Caco-2 (cell line): ENCODE data around the gene ANKRD49. TPM values are rescaled to one million over a fixed set of nuclear protein-coding genes. Genes with fewer than 3 reads are reported as not detected.
A peak's percentile ranks its signal among the peaks of the same experiment; 100 is the strongest.

ENCODE experiments used
- BruUV-seq: library from RNA; stranded (reverse); fragments of 400-500 nt; replicated peaks from 2 replicates; lab custom pipeline; 2021; lab: Mats Ljungman, UMichigan
- CTCF ChIA-PET: fragments of 300-600 bp; sonication (Branson Sonifier 250); formaldehyde crosslinking; loops from one replicate; lab custom pipeline; 2022; ENCODE audit warnings: antibody characterized with exemption; lab: Charles Lee
- POLR2A ChIA-PET: fragments of 300-600 bp; sonication (Branson Sonifier 250); formaldehyde crosslinking; loops from one replicate; lab custom pipeline; 2022; ENCODE audit warnings: antibody characterized with exemption; lab: Charles Lee
- DNase-seq, 2 experiments: peaks; one replicate each; pipeline versions ENCODE4 v3.0.0 to v3.0.0-alpha.2; 2020 to 2022
- H3K27me3 ChIP-seq: replicated peaks from 2 replicates; pipeline ENCODE4 v1.6.0; 2011; ENCODE audit warnings: low read length; ENCODE audit not compliant: control insufficient read depth, insufficient read depth
- H3K36me3 ChIP-seq: 2 replicates; pipeline ENCODE4 v1.5.1; 2011; ENCODE audit warnings: low read length; ENCODE audit not compliant: control insufficient read depth, insufficient read depth
- H3K4me1 ChIP-seq: fragments of 250-450 bp; sonication (Bioruptor Pico); 2 replicates; pipeline ENCODE4 v1.5.1; 2020; ENCODE audit warnings: mild to moderate bottlenecking
- H3K4me3 ChIP-seq: 2 replicates; pipeline ENCODE4 v1.5.1; 2011; ENCODE audit warnings: low read depth, mild to moderate bottlenecking, control low read depth, low read length
- H3K9me3 ChIP-seq: fragments of 250-450 bp; sonication (Bioruptor Pico); 2 replicates; pipeline ENCODE4 v1.5.1; 2020; ENCODE audit warnings: mild to moderate bottlenecking, moderate library complexity
- H3K27ac Mint-ChIP-seq: one replicate; pipeline ENCODE4 v1.8.0; 2022; ENCODE audit warnings: mixed read lengths; ENCODE audit not compliant: unreplicated experiment
- H3K27me3 Mint-ChIP-seq: one replicate; pipeline ENCODE4 v1.8.0; 2022; ENCODE audit warnings: mixed read lengths; ENCODE audit not compliant: insufficient read depth, unreplicated experiment
- H3K36me3 Mint-ChIP-seq: one replicate; pipeline ENCODE4 v1.8.0; 2022; ENCODE audit warnings: mild to moderate bottlenecking, mixed read lengths; ENCODE audit not compliant: insufficient read depth, unreplicated experiment
- H3K4me1 Mint-ChIP-seq: one replicate; pipeline ENCODE4 v1.8.0; 2022; ENCODE audit warnings: low read depth, mixed read lengths; ENCODE audit not compliant: unreplicated experiment
- H3K4me3 Mint-ChIP-seq: one replicate; pipeline ENCODE4 v1.8.0; 2022; ENCODE audit warnings: mild to moderate bottlenecking, moderate library complexity, mixed read lengths; ENCODE audit not compliant: unreplicated experiment
- H3K9me3 Mint-ChIP-seq: one replicate; pipeline ENCODE4 v1.8.0; 2022; ENCODE audit warnings: mixed read lengths; ENCODE audit not compliant: unreplicated experiment
- intact Hi-C: fragments of 100-400 bp; cut with micrococcal nuclease; formaldehyde crosslinking; loops from one replicate; pipeline ENCODE4 v1.10.0; 2022; ENCODE audit not compliant: unreplicated experiment
- total RNA-seq: library from RNA; stranded (reverse); gene quantifications from 2 replicates; pipeline ENCODE4 v1.2.3, GENCODE V29; 2022
- TF ChIP-seq, protein P1 (sequence below), 2 experiments: fragments of 200-600 bp in 1 of 2; IDR thresholded peaks; 1 replicate in 1 of 2; 2 replicates in 1 of 2; pipeline versions ENCODE4 v1.5.1 to v1.8.0; 2011 to 2022; ENCODE audit warnings: antibody characterized with exemption in 1 of 2, control low read depth in 1 of 2, inconsistent platforms in 1 of 2, low read depth in 1 of 2, low read length in 1 of 2, mild to moderate bottlenecking in 1 of 2, moderate library complexity in 1 of 2; ENCODE audit not compliant: insufficient read depth in 1 of 2, severe bottlenecking in 1 of 2, unreplicated experiment in 1 of 2

ANKRD49 gene
- total RNA-seq, 1 experiment from 2014 or later: 29.2 TPM

DNA sequence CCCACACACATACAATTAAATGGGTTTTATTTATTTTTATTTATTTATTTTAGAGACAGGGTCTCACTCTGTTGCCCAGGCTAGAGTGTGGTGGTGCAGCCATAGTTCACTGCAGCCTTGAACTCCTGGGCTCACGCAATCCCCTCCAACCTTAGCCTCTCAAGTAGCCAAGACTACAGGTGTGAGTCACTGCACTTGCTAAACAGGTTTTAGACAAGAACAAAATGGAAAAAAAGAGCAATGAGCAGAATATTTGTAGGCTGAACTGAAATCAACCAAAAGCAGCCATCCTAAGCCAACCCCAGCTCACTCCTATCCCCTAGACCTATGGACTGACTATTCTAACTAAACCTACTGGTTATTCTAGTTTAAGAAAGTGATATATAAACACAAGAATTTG is 37.9 kb upstream of the ANKRD49 start:
- Histone ChIP-seq H3K27me3 (no peaks in the 10 kb centered on the region), H3K4me1 (peaks cover 16% of the 10 kb centered on the region), H3K9me3 (0 out of 2 replicates have a peak, but pooled peaks cover 3% of the 10 kb centered on the region), H3K36me3 (no peaks in the 10 kb centered on the region; the same call in 1 of the 2 replicates), H3K4me3 (no peak overlapping the region)
- Mint-ChIP-seq H3K27ac (no peak overlapping the region), H3K9me3 (no peaks in the 10 kb centered on the region), H3K27me3 (no peaks in the 10 kb centered on the region), H3K36me3 (peaks cover 24% of the 10 kb centered on the region), H3K4me1 (peaks cover 14% of the 10 kb centered on the region), H3K4me3 (no peak overlapping the region)
- peak; percentile 49 for DNase-seq
- intact Hi-C loops: no loop called here
- no TSS peak for BruUV-seq
- ChIA-PET CTCF (interaction anchor here (0.5 kb wide), 1 partner anchor 898 kb away, joined by 3 read pairs; no protein-coding TSS in a partner anchor), POLR2A (no interaction called here)
- TF ChIP-seq, protein P1, sequence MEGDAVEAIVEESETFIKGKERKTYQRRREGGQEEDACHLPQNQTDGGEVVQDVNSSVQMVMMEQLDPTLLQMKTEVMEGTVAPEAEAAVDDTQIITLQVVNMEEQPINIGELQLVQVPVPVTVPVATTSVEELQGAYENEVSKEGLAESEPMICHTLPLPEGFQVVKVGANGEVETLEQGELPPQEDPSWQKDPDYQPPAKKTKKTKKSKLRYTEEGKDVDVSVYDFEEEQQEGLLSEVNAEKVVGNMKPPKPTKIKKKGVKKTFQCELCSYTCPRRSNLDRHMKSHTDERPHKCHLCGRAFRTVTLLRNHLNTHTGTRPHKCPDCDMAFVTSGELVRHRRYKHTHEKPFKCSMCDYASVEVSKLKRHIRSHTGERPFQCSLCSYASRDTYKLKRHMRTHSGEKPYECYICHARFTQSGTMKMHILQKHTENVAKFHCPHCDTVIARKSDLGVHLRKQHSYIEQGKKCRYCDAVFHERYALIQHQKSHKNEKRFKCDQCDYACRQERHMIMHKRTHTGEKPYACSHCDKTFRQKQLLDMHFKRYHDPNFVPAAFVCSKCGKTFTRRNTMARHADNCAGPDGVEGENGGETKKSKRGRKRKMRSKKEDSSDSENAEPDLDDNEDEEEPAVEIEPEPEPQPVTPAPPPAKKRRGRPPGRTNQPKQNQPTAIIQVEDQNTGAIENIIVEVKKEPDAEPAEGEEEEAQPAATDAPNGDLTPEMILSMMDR (IDR thresholded peaks at IDR 0.05; ENCODE audit: insufficient read depth in 1 of 2, low read depth in 1 of 2, low read length in 1 of 2, severe bottlenecking in 1 of 2, unreplicated experiment in 1 of 2): no peak

DNA sequence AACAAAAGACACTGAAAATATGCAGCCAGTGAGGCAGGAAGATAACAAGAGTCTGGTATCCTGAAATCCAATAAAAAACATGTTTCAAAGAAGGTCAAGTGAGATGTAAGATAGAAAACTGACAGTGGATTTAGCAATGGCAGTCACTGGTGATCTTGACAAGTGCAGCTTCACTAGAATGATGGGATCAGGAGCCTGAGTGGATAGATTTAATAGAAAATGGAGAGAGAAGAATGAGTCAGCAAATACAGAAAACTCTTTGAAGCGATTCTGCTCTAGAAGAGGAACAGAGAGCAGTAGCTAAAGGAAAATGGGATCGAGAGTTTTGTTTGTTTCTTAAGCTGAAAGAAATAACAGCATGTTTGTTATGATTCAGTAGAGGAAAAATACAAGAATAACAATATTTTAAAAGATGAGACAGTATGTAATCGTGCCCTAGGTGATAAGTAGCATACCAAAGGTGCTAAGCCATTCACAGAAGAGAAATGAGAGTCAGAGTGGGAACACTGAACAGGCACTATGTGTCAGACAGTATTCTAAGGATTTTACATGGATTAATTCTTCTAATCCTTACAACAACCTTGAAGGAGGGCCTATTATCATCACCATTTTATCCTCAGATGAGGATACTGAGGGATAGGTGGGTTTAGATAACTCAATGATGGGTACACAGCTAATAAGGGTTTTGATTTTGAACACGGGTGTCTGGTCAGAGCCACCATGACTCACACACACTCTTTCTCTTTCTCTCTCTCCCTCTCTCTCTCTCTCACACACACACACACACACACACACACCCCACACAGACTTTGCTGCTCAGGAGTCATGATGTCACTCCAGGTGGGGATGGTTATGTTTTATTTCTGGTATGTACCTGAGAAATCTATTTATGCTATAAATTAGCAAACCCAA is 36.4 kb upstream of the ANKRD49 start:
- Mint-ChIP-seq H3K27me3 (no peaks in the 10 kb centered on the region), H3K9me3 (no peaks in the 10 kb centered on the region), H3K27ac (no peak overlapping the region), H3K36me3 (peaks cover 31% of the 10 kb centered on the region), H3K4me3 (no peak overlapping the region), H3K4me1 (peaks cover 14% of the 10 kb centered on the region)
- no peaks in the 10 kb centered on the region for H3K27me3 ChIP-seq
- TF ChIP-seq, protein P1 (IDR thresholded peaks at IDR 0.05; ENCODE audit: insufficient read depth in 1 of 2, low read depth in 1 of 2, low read length in 1 of 2, severe bottlenecking in 1 of 2, unreplicated experiment in 1 of 2): no peak
- CTCF ChIA-PET: interaction anchor here (0.9 kb wide), 1 partner anchor 40 kb away, joined by 3 read pairs; no protein-coding TSS in a partner anchor
- no peak overlapping the region for H3K4me3 ChIP-seq
- H3K9me3 ChIP-seq: 0 out of 2 replicates have a peak, but pooled peaks cover 3% of the 10 kb centered on the region
- no peaks in the 10 kb centered on the region; the same call in none of the 2 replicates for H3K36me3 ChIP-seq
- no TSS peak for BruUV-seq
- DNase-seq: no peak
- POLR2A ChIA-PET: no interaction called here
- peaks cover 16% of the 10 kb centered on the region for H3K4me1 ChIP-seq
- intact Hi-C loops: no loop called here

DNA sequence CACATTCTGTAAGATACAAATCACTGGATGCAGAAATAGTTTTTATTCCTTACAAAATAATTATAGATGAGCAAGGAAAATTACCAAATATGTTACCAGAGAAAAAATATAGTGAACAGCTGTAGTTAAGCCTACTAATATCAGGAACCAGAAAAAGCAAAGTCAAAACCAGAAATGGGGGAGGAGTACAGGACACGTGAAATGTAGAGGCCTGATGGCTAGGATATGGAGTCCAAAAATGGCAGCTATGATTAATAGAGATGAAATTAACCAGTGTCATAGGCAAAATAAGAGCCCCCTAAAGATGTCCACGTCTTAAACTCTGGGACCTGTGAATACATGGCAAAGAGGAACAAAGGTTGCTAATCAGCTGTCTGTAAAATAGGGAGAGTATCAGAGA is 34.2 kb upstream of the ANKRD49 start:
- no peaks in the 10 kb centered on the region for H3K27me3 Mint-ChIP-seq
- H3K36me3 Mint-ChIP-seq: peaks cover 37% of the 10 kb centered on the region
- no peak overlapping the region for H3K27ac Mint-ChIP-seq
- H3K4me3 ChIP-seq: no peak overlapping the region
- 0 out of 2 replicates have a peak, but pooled peaks cover 3% of the 10 kb centered on the region for H3K9me3 ChIP-seq
- BruUV-seq: no TSS peak
- no peak overlapping the region for H3K4me3 Mint-ChIP-seq
- intact Hi-C loops: no loop called here
- no peaks in the 10 kb centered on the region for H3K9me3 Mint-ChIP-seq
- ChIA-PET POLR2A (no interaction called here), CTCF (no interaction called here)
- no peak for DNase-seq
- no peaks in the 10 kb centered on the region for H3K27me3 ChIP-seq
- H3K36me3 ChIP-seq: no peaks in the 10 kb centered on the region; the same call in none of the 2 replicates
- TF ChIP-seq, protein P1 (IDR thresholded peaks at IDR 0.05; ENCODE audit: insufficient read depth in 1 of 2, low read depth in 1 of 2, low read length in 1 of 2, severe bottlenecking in 1 of 2, unreplicated experiment in 1 of 2): no peak
- H3K4me1 ChIP-seq: peaks cover 16% of the 10 kb centered on the region
- peaks cover 14% of the 10 kb centered on the region for H3K4me1 Mint-ChIP-seq
